ENCODE measurements around the gene ZNF382. TPM values are rescaled to one million over a fixed set of nuclear protein-coding genes. Genes with fewer than 3 reads are reported as not detected.
"Not testable (repeated sequence)": the region's sequence is repeated elsewhere in the genome, so short reads cannot be mapped to it uniquely, and the experiment has no call there.

The ZNF382 gene
- total and polyA plus RNA-seq, 4 donors: 17.2 to 39.1 (median 24.5) TPM

GRCh38 chr19:36602681-36603080, 2.4 kb upstream of the ZNF382 start:
- WGBS (ENCODE audit: insufficient coverage): 96% methylated on average over 4 of the region's 10 CpGs
- H3K4me1 ChIP-seq (ENCODE audit: control insufficient read depth, insufficient read depth, low read length): peaks cover 15% of the 10 kb centered on the region
- DNase-seq (ENCODE audit: low read depth in 4 of 6, low spot score in 6 of 6); H3K27me3 ChIP-seq (ENCODE audit: control insufficient read depth, insufficient read depth, low read length); H3K36me3 ChIP-seq (ENCODE audit: control insufficient read depth, insufficient read depth, low read length); H3K27ac ChIP-seq (ENCODE audit: low read depth, low read length); H3K9me3 ChIP-seq (ENCODE audit: control insufficient read depth, insufficient read depth, low read length); H3K4me3 ChIP-seq (ENCODE audit: low read depth, low read length): not testable (repeated sequence)

GRCh38 chr19:36604656-36605100, 435 bp upstream of the ZNF382 start:
- Histone ChIP-seq H3K9me3 (ENCODE audit: control insufficient read depth, insufficient read depth, low read length) (no peaks in the 10 kb centered on the region), H3K4me3 (ENCODE audit: low read depth, low read length) (peak overlapping the region; percentile 83), H3K27ac (ENCODE audit: low read depth, low read length) (peak overlapping the region; percentile 88), H3K4me1 (ENCODE audit: control insufficient read depth, insufficient read depth, low read length) (peaks cover 15% of the 10 kb centered on the region), H3K36me3 (ENCODE audit: control insufficient read depth, insufficient read depth, low read length) (no peaks in the 10 kb centered on the region), H3K27me3 (ENCODE audit: control insufficient read depth, insufficient read depth, low read length) (no peaks in the 10 kb centered on the region)
- DNase-seq (ENCODE audit: low read depth in 4 of 6, low spot score in 6 of 6): peak in 5 of 6 donors; percentile 17 to 78 (median 32)
- under 1% methylated on average over 21 of the region's 21 CpGs for WGBS (ENCODE audit: insufficient coverage)

DNA sequence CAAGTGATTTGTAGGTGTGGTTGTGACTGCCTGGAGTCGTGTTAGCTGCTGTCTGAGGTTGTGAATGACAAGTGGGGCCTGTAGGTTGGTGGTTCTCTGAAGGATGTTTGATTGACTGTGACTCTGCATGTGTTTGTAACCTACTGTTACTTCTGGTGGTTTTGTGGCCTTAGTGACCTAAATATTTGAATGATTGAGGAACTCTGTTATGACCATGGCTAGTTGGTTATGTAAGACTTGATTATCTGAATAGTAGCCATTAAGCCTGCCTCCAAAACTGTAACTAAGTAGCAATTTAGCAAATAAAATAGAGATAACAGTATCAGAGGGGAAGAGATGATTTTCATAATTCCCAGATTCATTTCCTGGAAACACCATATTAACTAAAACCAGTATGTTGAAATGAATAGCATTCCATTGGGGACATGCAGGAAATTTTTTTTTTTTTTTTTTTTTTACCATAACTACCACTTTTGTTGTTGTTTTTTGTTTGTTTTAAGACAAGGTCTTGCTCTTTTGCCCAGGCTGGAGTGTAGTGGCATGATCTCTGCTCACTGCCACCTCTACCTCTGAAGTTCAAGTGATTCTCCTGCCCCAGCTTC, 865 bp downstream of the ZNF382 start:
- Histone ChIP-seq H3K36me3 (ENCODE audit: control insufficient read depth, insufficient read depth, low read length) (peaks cover 6% of the 10 kb centered on the region), H3K27me3 (ENCODE audit: control insufficient read depth, insufficient read depth, low read length) (no peaks in the 10 kb centered on the region), H3K4me1 (ENCODE audit: control insufficient read depth, insufficient read depth, low read length) (peaks cover 15% of the 10 kb centered on the region), H3K4me3 (ENCODE audit: low read depth, low read length) (peak overlapping the region; percentile 83), H3K27ac (ENCODE audit: low read depth, low read length) (no peak overlapping the region), H3K9me3 (ENCODE audit: control insufficient read depth, insufficient read depth, low read length) (no peaks in the 10 kb centered on the region)
- WGBS (ENCODE audit: insufficient coverage): 0% methylated on average over 1 of the region's 1 CpG
- DNase-seq (ENCODE audit: low read depth in 4 of 6, low spot score in 6 of 6): no peak

DNA sequence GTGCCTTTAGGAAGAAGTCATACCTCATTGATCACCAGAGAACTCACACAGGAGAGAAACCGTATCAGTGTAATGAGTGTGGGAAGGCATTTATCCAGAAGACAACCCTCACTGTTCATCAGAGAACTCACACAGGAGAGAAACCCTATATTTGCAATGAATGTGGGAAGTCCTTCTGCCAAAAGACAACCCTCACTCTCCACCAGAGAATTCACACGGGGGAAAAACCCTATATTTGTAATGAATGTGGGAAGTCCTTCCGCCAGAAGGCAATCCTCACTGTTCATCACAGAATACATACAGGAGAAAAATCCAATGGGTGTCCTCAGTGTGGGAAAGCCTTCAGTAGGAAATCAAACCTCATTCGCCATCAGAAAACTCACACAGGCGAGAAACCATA, 21.9 kb downstream of the ZNF382 start:
- Histone ChIP-seq H3K4me1 (ENCODE audit: control insufficient read depth, insufficient read depth, low read length) (no peaks in the 10 kb centered on the region), H3K9me3 (ENCODE audit: control insufficient read depth, insufficient read depth, low read length) (peaks cover 26% of the 10 kb centered on the region), H3K4me3 (ENCODE audit: low read depth, low read length) (no peak overlapping the region), H3K27me3 (ENCODE audit: control insufficient read depth, insufficient read depth, low read length) (no peaks in the 10 kb centered on the region), H3K27ac (ENCODE audit: low read depth, low read length) (no peak overlapping the region), H3K36me3 (ENCODE audit: control insufficient read depth, insufficient read depth, low read length) (peaks cover 25% of the 10 kb centered on the region)
- no peak for DNase-seq (ENCODE audit: low read depth in 4 of 6, low spot score in 6 of 6)
- no CpG with 5 or more reads among the region's 5 CpGs for WGBS (ENCODE audit: insufficient coverage)

DNA sequence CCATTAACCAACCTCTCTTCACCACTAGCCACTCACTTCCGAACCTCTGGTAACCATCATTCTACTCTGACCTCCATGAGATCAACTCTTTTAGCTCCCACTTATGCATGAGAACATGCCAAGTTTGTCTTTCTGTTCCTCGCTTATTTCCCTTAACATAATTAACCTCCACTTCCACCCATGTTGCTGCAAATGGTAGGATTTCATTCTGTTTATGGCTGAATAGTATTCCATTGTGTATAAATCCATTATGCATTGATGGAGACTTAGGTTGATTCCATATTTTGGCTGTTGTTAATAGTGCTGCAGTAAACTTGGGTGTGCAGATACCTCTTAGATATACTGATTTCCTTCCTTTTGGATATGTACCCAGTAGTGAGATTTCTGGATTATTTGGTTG, 30.2 kb downstream of the ZNF382 start:
- 83% methylated on average over 1 of the region's 2 CpGs for WGBS (ENCODE audit: insufficient coverage)

DNA sequence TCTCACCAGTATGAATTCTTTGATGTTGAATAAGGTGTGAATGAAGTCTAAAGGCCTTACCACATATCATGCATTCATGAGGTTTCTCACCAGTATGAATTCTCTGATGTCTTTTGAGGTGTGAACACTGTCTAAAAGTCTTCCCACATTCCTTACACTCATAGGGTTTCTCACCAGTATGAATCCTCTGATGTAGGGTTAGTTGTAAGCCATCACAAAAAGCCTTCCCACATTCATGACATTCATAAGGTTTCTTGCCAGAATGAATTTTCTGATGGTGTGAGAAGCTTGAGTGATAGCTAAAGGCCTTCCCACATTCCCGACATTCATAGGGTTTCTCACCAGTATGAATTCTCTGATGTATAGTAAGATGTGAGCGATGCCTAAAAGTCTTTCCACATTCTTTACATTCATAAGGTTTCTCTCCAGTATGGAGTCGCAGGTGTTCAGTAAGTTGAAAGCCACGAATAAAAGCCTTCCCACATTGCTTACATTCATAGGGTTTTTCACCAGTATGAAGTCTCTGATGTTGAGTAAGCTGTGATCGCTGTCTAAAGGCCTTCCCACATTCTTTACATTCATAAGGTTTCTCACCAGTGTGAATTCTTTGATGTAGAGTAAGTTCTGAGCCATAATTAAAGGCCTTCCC, 33.9 kb downstream of the ZNF382 start:
- no peak overlapping the region for H3K4me3 ChIP-seq (ENCODE audit: low read depth, low read length)
- DNase-seq (ENCODE audit: low read depth in 4 of 6, low spot score in 6 of 6): no peak
- H3K27ac ChIP-seq (ENCODE audit: low read depth, low read length): no peak overlapping the region
- H3K36me3 ChIP-seq (ENCODE audit: control insufficient read depth, insufficient read depth, low read length): peaks cover 17% of the 10 kb centered on the region
- no peaks in the 10 kb centered on the region for H3K4me1 ChIP-seq (ENCODE audit: control insufficient read depth, insufficient read depth, low read length)
- WGBS (ENCODE audit: insufficient coverage): no CpG with 5 or more reads among the region's 5 CpGs
- H3K9me3 ChIP-seq (ENCODE audit: control insufficient read depth, insufficient read depth, low read length): peaks cover 48% of the 10 kb centered on the region
- no peaks in the 10 kb centered on the region for H3K27me3 ChIP-seq (ENCODE audit: control insufficient read depth, insufficient read depth, low read length)

More for the DNA sequence above, 30.2 kb downstream of the ZNF382 start:
- Histone ChIP-seq H3K4me1 (ENCODE audit: control insufficient read depth, insufficient read depth, low read length) (no peaks in the 10 kb centered on the region), H3K4me3 (ENCODE audit: low read depth, low read length) (no peak overlapping the region), H3K27me3 (ENCODE audit: control insufficient read depth, insufficient read depth, low read length) (no peaks in the 10 kb centered on the region), H3K27ac (ENCODE audit: low read depth, low read length) (no peak overlapping the region), H3K36me3 (ENCODE audit: control insufficient read depth, insufficient read depth, low read length) (peaks cover 14% of the 10 kb centered on the region), H3K9me3 (ENCODE audit: control insufficient read depth, insufficient read depth, low read length) (peaks cover 41% of the 10 kb centered on the region)
- DNase-seq (ENCODE audit: low read depth in 4 of 6, low spot score in 6 of 6): no peak

- peaks cover 18% of the 10 kb centered on the region for H3K9me3 ChIP-seq (ENCODE audit: control insufficient read depth, insufficient read depth, low read length)
- no peak overlapping the region for H3K4me3 ChIP-seq (ENCODE audit: low read depth, low read length)
- peaks cover 35% of the 10 kb centered on the region for H3K36me3 ChIP-seq (ENCODE audit: control insufficient read depth, insufficient read depth, low read length)
- H3K27me3 ChIP-seq (ENCODE audit: control insufficient read depth, insufficient read depth, low read length): no peaks in the 10 kb centered on the region
- H3K4me1 ChIP-seq (ENCODE audit: control insufficient read depth, insufficient read depth, low read length): no peaks in the 10 kb centered on the region
- no CpG with 5 or more reads among the region's 2 CpGs for WGBS (ENCODE audit: insufficient coverage)
- no peak overlapping the region for H3K27ac ChIP-seq (ENCODE audit: low read depth, low read length)
- no peak for DNase-seq (ENCODE audit: low read depth in 4 of 6, low spot score in 6 of 6)
Observed at GRCh38 chr19:36646746-36647145, 41.6 kb downstream of the ZNF382 start.

DNA sequence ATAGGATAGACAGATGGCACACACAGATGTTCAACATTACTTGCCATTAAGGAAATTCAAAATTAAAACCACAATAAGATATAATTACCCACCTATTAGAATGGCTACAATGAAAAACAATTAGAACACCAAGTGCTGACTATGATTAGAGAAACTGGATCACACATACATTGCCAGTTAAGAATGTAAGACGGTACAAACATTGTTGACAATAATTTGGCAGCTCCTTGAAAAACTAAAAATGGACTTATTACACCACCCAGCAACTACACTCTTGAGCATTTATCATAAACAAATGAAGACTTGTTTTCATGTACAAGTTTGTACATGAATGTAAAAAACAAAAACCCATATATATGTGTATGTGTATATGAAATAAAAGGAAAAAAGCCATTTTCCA, 47.8 kb downstream of the ZNF382 start:
- H3K27me3 ChIP-seq (ENCODE audit: control insufficient read depth, insufficient read depth, low read length): no peaks in the 10 kb centered on the region
- WGBS (ENCODE audit: insufficient coverage): no CpG with 5 or more reads among the region's 1 CpG
- no peak overlapping the region for H3K4me3 ChIP-seq (ENCODE audit: low read depth, low read length)
- DNase-seq (ENCODE audit: low read depth in 4 of 6, low spot score in 6 of 6): no peak
- peaks cover 46% of the 10 kb centered on the region for H3K36me3 ChIP-seq (ENCODE audit: control insufficient read depth, insufficient read depth, low read length)
- H3K9me3 ChIP-seq (ENCODE audit: control insufficient read depth, insufficient read depth, low read length): peaks cover 3% of the 10 kb centered on the region
- H3K4me1 ChIP-seq (ENCODE audit: control insufficient read depth, insufficient read depth, low read length): no peaks in the 10 kb centered on the region
- H3K27ac ChIP-seq (ENCODE audit: low read depth, low read length): no peak overlapping the region

DNA sequence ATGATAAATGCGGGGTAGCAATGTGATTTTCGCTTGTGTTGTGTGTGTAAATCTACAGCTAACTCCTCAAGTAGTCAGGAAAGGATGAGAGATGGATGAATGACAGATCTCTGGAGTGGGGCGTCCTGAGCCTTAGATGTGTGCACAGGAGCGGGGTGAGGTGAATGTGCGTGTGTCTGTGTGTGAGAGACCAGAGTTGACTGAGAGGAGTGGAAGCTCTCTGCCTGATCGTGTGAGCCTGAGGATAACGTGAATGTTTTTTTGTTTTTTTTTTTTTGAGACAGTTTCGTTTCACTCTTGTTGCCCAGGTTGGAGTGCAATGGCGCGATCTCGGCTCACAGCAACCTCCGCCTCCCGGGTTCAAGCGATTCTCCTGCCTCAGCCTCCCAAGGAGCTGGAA, 60.7 kb downstream of the ZNF382 start:
- DNase-seq (ENCODE audit: low read depth in 4 of 6, low spot score in 6 of 6): no peak
- H3K27ac ChIP-seq (ENCODE audit: low read depth, low read length): no peak overlapping the region
- no peaks in the 10 kb centered on the region for H3K27me3 ChIP-seq (ENCODE audit: control insufficient read depth, insufficient read depth, low read length)
- peaks cover 16% of the 10 kb centered on the region for H3K36me3 ChIP-seq (ENCODE audit: control insufficient read depth, insufficient read depth, low read length)
- H3K4me3 ChIP-seq (ENCODE audit: low read depth, low read length): peak overlapping the region; percentile 64
- 67% methylated on average over 6 of the region's 14 CpGs for WGBS (ENCODE audit: insufficient coverage)
- H3K9me3 ChIP-seq (ENCODE audit: control insufficient read depth, insufficient read depth, low read length): no peaks in the 10 kb centered on the region
- peaks cover 16% of the 10 kb centered on the region for H3K4me1 ChIP-seq (ENCODE audit: control insufficient read depth, insufficient read depth, low read length)

DNA sequence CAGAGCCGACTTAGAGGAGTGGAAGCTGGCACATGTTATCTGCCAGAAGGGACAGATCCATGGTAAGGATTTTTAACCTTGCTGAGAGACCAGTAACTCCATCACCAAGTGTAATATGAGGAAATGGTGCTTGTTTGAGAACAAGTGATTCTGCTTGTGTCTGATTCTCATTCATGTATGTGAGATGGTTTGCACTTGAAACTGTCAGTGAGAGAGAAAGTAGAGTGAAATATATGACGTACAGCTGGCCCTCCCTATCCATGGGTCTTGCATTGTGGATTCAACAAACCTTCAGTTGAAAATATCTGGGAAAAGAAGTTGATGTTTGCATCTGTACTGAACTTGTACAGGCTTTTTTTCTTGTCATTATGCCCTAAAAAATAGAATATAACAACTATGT, 63.5 kb downstream of the ZNF382 start:
- Histone ChIP-seq H3K4me3 (ENCODE audit: low read depth, low read length) (no peak overlapping the region), H3K9me3 (ENCODE audit: control insufficient read depth, insufficient read depth, low read length) (no peaks in the 10 kb centered on the region), H3K27ac (ENCODE audit: low read depth, low read length) (no peak overlapping the region)

More for the DNA sequence above, 63.5 kb downstream of the ZNF382 start:
- no peak for DNase-seq (ENCODE audit: low read depth in 4 of 6, low spot score in 6 of 6)
- peaks cover 16% of the 10 kb centered on the region for H3K4me1 ChIP-seq (ENCODE audit: control insufficient read depth, insufficient read depth, low read length)
- no peaks in the 10 kb centered on the region for H3K27me3 ChIP-seq (ENCODE audit: control insufficient read depth, insufficient read depth, low read length)
- WGBS (ENCODE audit: insufficient coverage): 92% methylated on average over 2 of the region's 2 CpGs
- H3K36me3 ChIP-seq (ENCODE audit: control insufficient read depth, insufficient read depth, low read length): peaks cover 8% of the 10 kb centered on the region

Data from spinal cord (tissue), 10 donors.